Measurements from ENCODE around the gene RHD.
"Not testable (repeated sequence)": the region's sequence is repeated elsewhere in the genome, so short reads cannot be mapped to it uniquely, and the experiment has no call there.

Gene RHD

GRCh38 chr1:25337483-25338187 lies 65.3 kb downstream of the RHD start:
- not testable (repeated sequence) for H2AFZ ChIP-seq (ENCODE audit: low read depth, low read length); H2BK15ac ChIP-seq (ENCODE audit: low read depth, poor library complexity, severe bottlenecking); H2BK120ac ChIP-seq (ENCODE audit: low read depth, low read length); H3K79me1 ChIP-seq (replicated peaks; ENCODE audit: low read length, poor library complexity, severe bottlenecking); H3K36me3 ChIP-seq (ENCODE audit: control insufficient read depth in 1 of 2, insufficient read depth in 2 of 2, low read depth in 1 of 2, low read length in 2 of 2); H4K91ac ChIP-seq (ENCODE audit: low read length); H3K4me1 ChIP-seq (ENCODE audit: control insufficient read depth, insufficient read depth, low read depth, low read length); H2BK12ac ChIP-seq (ENCODE audit: low read length in 2 of 2); H3K9me3 ChIP-seq (ENCODE audit: control insufficient read depth, low read length); H4K8ac ChIP-seq (ENCODE audit: low read length); H3K4ac ChIP-seq (ENCODE audit: low read depth in 1 of 2, low read length in 2 of 2); H2AK5ac ChIP-seq (ENCODE audit: low read length, severe bottlenecking); H3K23ac ChIP-seq (ENCODE audit: low read length in 2 of 2); H3K27me3 ChIP-seq (ENCODE audit: control insufficient read depth in 1 of 2, insufficient read depth in 1 of 2, low read length in 2 of 2)
- peak; percentile 25 for DNase-seq
- Histone ChIP-seq H3K14ac (ENCODE audit: low read length in 2 of 2) (peak overlapping the region in 1 of 2 experiments; percentile 75), H3K4me3 (ENCODE audit: insufficient read depth in 1 of 2, low read depth in 1 of 2, low read length in 2 of 2) (peak overlapping the region; percentile 70 to 84), H3K18ac (ENCODE audit: low read depth in 1 of 2, low read length in 2 of 2) (peak overlapping the region; percentile 43 to 93), H3K27ac (ENCODE audit: low read length, poor library complexity, severe bottlenecking) (peak overlapping the region; percentile 95), H3K4me2 (ENCODE audit: low read length, poor library complexity, severe bottlenecking) (peak overlapping the region; percentile 63), H2BK5ac (ENCODE audit: low read depth, low read length, poor library complexity, severe bottlenecking) (peak overlapping the region; percentile 84), H3K9ac (ENCODE audit: low read length) (peak overlapping the region; percentile 96)
- 0% methylated on average over 5 of the region's 39 CpGs for WGBS

GRCh38 chr1:25338188-25338981 lies 66.1 kb downstream of the RHD start, which contains the start of gene TMEM50A:
TMEM50A (plus strand) TSS chr1:25338334; CDS start chr1:25340487, 2,153 bp downstream.
- H2AFZ ChIP-seq (ENCODE audit: low read depth, low read length): peak within 1 kb of the TSS; percentile 98
- peak within 1 kb of the TSS in 1 of 2 experiments; percentile 1 for H3K23ac ChIP-seq (ENCODE audit: low read length in 2 of 2)
- H4K8ac ChIP-seq (ENCODE audit: low read length): peak within 1 kb of the TSS; percentile 96
- H3K4ac ChIP-seq (ENCODE audit: low read depth in 1 of 2, low read length in 2 of 2): peak within 1 kb of the TSS; percentile 89 to 91
- H2BK120ac ChIP-seq (ENCODE audit: low read depth, low read length): peak within 1 kb of the TSS; percentile 86
- H4K91ac ChIP-seq (ENCODE audit: low read length): peak within 1 kb of the TSS; percentile 94
- H3K18ac ChIP-seq (ENCODE audit: low read depth in 1 of 2, low read length in 2 of 2): peak within 1 kb of the TSS; percentile 83 to 98
- peak within 1 kb of the TSS; percentile 98 for H3K27ac ChIP-seq (ENCODE audit: low read length, poor library complexity, severe bottlenecking)
- no peaks in the 10 kb centered on the region for H3K27me3 ChIP-seq (ENCODE audit: control insufficient read depth in 1 of 2, insufficient read depth in 1 of 2, low read length in 2 of 2)
- H2BK5ac ChIP-seq (ENCODE audit: low read depth, low read length, poor library complexity, severe bottlenecking): peak within 1 kb of the TSS; percentile 96
- H3K14ac ChIP-seq (ENCODE audit: low read length in 2 of 2): peak within 1 kb of the TSS in 1 of 2 experiments; percentile 81
- peak within 1 kb of the TSS in 1 of 2 experiments; percentile 32 for H2BK12ac ChIP-seq (ENCODE audit: low read length in 2 of 2)
- peaks cover 3% of the 10 kb centered on the region for H3K4me1 ChIP-seq (ENCODE audit: control insufficient read depth, insufficient read depth, low read depth, low read length)
- peak within 1 kb of the TSS; percentile 96 for H3K9ac ChIP-seq (ENCODE audit: low read length)
- DNase-seq: peak; percentile 94
- no peak within 1 kb of the TSS for H2AK5ac ChIP-seq (ENCODE audit: low read length, severe bottlenecking)
- no peaks in the 10 kb centered on the region for H3K9me3 ChIP-seq (ENCODE audit: control insufficient read depth, low read length)
- peak within 1 kb of the TSS; percentile 85 for H3K4me2 ChIP-seq (ENCODE audit: low read length, poor library complexity, severe bottlenecking)
- H2BK15ac ChIP-seq (ENCODE audit: low read depth, poor library complexity, severe bottlenecking): peak within 1 kb of the TSS; percentile 92
- peaks cover 3 to 16% of the 10 kb centered on the region in 2 experiments for H3K36me3 ChIP-seq (ENCODE audit: control insufficient read depth in 1 of 2, insufficient read depth in 2 of 2, low read depth in 1 of 2, low read length in 2 of 2)
- H3K4me3 ChIP-seq (ENCODE audit: insufficient read depth in 1 of 2, low read depth in 1 of 2, low read length in 2 of 2): peak within 1 kb of the TSS; percentile 86 to 92
- under 1% methylated on average over 43 of the region's 75 CpGs for WGBS
- peaks cover 2% of the 10 kb centered on the region for H3K79me1 ChIP-seq (replicated peaks; ENCODE audit: low read length, poor library complexity, severe bottlenecking)

GRCh38 chr1:25338986-25339385 lies 66.7 kb downstream of the RHD start:
- Histone ChIP-seq H4K8ac (ENCODE audit: low read length) (no peak overlapping the region), H3K27ac (ENCODE audit: low read length, poor library complexity, severe bottlenecking) (peak overlapping the region; percentile 98), H3K23ac (ENCODE audit: low read length in 2 of 2) (no peak overlapping the region), H2BK5ac (ENCODE audit: low read depth, low read length, poor library complexity, severe bottlenecking) (no peak overlapping the region), H3K4me2 (ENCODE audit: low read length, poor library complexity, severe bottlenecking) (peak overlapping the region; percentile 85), H2BK15ac (ENCODE audit: low read depth, poor library complexity, severe bottlenecking) (no peak overlapping the region), H3K14ac (ENCODE audit: low read length in 2 of 2) (no peak overlapping the region), H3K4ac (ENCODE audit: low read depth in 1 of 2, low read length in 2 of 2) (no peak overlapping the region), H3K9ac (ENCODE audit: low read length) (peak overlapping the region; percentile 96), H3K36me3 (ENCODE audit: control insufficient read depth in 1 of 2, insufficient read depth in 2 of 2, low read depth in 1 of 2, low read length in 2 of 2) (peaks cover 4 to 20% of the 10 kb centered on the region in 2 experiments), H3K4me1 (ENCODE audit: control insufficient read depth, insufficient read depth, low read depth, low read length) (peaks cover 7% of the 10 kb centered on the region), H3K4me3 (ENCODE audit: insufficient read depth in 1 of 2, low read depth in 1 of 2, low read length in 2 of 2) (peak overlapping the region; percentile 84 to 92), H3K18ac (ENCODE audit: low read depth in 1 of 2, low read length in 2 of 2) (no peak overlapping the region), H3K79me1 (replicated peaks; ENCODE audit: low read length, poor library complexity, severe bottlenecking) (peaks cover 5% of the 10 kb centered on the region), H3K9me3 (ENCODE audit: control insufficient read depth, low read length) (no peaks in the 10 kb centered on the region), H2AK5ac (ENCODE audit: low read length, severe bottlenecking) (no peak overlapping the region), H4K91ac (ENCODE audit: low read length) (no peak overlapping the region), H2BK120ac (ENCODE audit: low read depth, low read length) (no peak overlapping the region), H2AFZ (ENCODE audit: low read depth, low read length) (no peak overlapping the region), H3K27me3 (ENCODE audit: control insufficient read depth in 1 of 2, insufficient read depth in 1 of 2, low read length in 2 of 2) (no peaks in the 10 kb centered on the region), H2BK12ac (ENCODE audit: low read length in 2 of 2) (no peak overlapping the region)
- 3% methylated on average over 6 of the region's 6 CpGs for WGBS
- no peak for DNase-seq

- H3K9ac ChIP-seq (ENCODE audit: low read length): peak overlapping the region; percentile 65
- peaks cover 7% of the 10 kb centered on the region for H3K79me1 ChIP-seq (replicated peaks; ENCODE audit: low read length, poor library complexity, severe bottlenecking)
- no peak overlapping the region for H3K4ac ChIP-seq (ENCODE audit: low read depth in 1 of 2, low read length in 2 of 2)
- no peak overlapping the region for H2BK5ac ChIP-seq (ENCODE audit: low read depth, low read length, poor library complexity, severe bottlenecking)
- WGBS: 77% methylated on average over 6 of the region's 6 CpGs
- H2BK15ac ChIP-seq (ENCODE audit: low read depth, poor library complexity, severe bottlenecking): no peak overlapping the region
- no peak overlapping the region for H3K23ac ChIP-seq (ENCODE audit: low read length in 2 of 2)
- no peak overlapping the region for H2BK12ac ChIP-seq (ENCODE audit: low read length in 2 of 2)
- H3K14ac ChIP-seq (ENCODE audit: low read length in 2 of 2): no peak overlapping the region
- H3K36me3 ChIP-seq (ENCODE audit: control insufficient read depth in 1 of 2, insufficient read depth in 2 of 2, low read depth in 1 of 2, low read length in 2 of 2): peaks cover 11 to 33% of the 10 kb centered on the region in 2 experiments
- H2AFZ ChIP-seq (ENCODE audit: low read depth, low read length): no peak overlapping the region
- H2AK5ac ChIP-seq (ENCODE audit: low read length, severe bottlenecking): no peak overlapping the region
- H2BK120ac ChIP-seq (ENCODE audit: low read depth, low read length): no peak overlapping the region
- no peaks in the 10 kb centered on the region for H3K9me3 ChIP-seq (ENCODE audit: control insufficient read depth, low read length)
- no peak overlapping the region for H4K8ac ChIP-seq (ENCODE audit: low read length)
- H3K4me3 ChIP-seq (ENCODE audit: insufficient read depth in 1 of 2, low read depth in 1 of 2, low read length in 2 of 2): no peak overlapping the region
- H4K91ac ChIP-seq (ENCODE audit: low read length): no peak overlapping the region
- H3K4me1 ChIP-seq (ENCODE audit: control insufficient read depth, insufficient read depth, low read depth, low read length): peaks cover 7% of the 10 kb centered on the region
- no peak overlapping the region for H3K27ac ChIP-seq (ENCODE audit: low read length, poor library complexity, severe bottlenecking)
- DNase-seq: no peak
- H3K4me2 ChIP-seq (ENCODE audit: low read length, poor library complexity, severe bottlenecking): no peak overlapping the region
- H3K27me3 ChIP-seq (ENCODE audit: control insufficient read depth in 1 of 2, insufficient read depth in 1 of 2, low read length in 2 of 2): no peaks in the 10 kb centered on the region
- H3K18ac ChIP-seq (ENCODE audit: low read depth in 1 of 2, low read length in 2 of 2): no peak overlapping the region
These were observed 69.4 kb downstream of the RHD start for GRCh38 chr1:25341746-25342145.
